Right lobe of liver (tissue), 4 donors: ENCODE results near the gene TMEM106C.

ENCODE experiments used
- POLR2A ChIP-seq: fragments of 450-650 bp; IDR thresholded peaks from one replicate; pipeline ENCODE4 v1.6.1; 2017; ENCODE audit warnings: antibody characterized with exemption, mild to moderate bottlenecking
- TF ChIP-seq, protein P1 (sequence below), 4 donors: fragments of 200-600 bp in 3 of 4; fragments of 450-650 bp in 1 of 4; IDR thresholded peaks; one replicate each; pipeline versions ENCODE4 v1.5.1 to v1.8.0; 2016 to 2022; ENCODE audit warnings: antibody characterized with exemption in 4 of 4, mild to moderate bottlenecking in 2 of 4
- donor health status: DM: no; HTN: no; CAD: no.
- donor health status: DM: no; HTN: no; CAD: no.
- donor health status: DM: no; HTN: yes; CAD: no.

DNA sequence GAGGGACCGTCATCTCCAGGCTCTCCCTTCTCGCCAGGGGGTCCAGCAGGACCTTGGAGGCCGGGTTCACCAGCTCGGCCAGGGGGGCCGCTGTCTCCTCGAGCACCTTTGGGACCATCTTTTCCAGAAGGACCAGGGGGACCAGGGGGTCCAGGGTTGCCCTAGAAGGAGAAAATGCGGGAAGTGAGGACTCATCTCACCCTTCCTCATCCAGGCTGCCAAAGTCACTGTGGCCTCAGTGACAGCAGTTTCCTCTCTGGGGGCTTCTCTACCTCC, 15.1 kb downstream of the TMEM106C start:
- TF ChIP-seq, protein P1, sequence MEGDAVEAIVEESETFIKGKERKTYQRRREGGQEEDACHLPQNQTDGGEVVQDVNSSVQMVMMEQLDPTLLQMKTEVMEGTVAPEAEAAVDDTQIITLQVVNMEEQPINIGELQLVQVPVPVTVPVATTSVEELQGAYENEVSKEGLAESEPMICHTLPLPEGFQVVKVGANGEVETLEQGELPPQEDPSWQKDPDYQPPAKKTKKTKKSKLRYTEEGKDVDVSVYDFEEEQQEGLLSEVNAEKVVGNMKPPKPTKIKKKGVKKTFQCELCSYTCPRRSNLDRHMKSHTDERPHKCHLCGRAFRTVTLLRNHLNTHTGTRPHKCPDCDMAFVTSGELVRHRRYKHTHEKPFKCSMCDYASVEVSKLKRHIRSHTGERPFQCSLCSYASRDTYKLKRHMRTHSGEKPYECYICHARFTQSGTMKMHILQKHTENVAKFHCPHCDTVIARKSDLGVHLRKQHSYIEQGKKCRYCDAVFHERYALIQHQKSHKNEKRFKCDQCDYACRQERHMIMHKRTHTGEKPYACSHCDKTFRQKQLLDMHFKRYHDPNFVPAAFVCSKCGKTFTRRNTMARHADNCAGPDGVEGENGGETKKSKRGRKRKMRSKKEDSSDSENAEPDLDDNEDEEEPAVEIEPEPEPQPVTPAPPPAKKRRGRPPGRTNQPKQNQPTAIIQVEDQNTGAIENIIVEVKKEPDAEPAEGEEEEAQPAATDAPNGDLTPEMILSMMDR (IDR thresholded peaks at IDR 0.05), result no peak
- no peak for TF ChIP-seq POLR2A
